K562 (cell line): ENCODE results near the gene LRP1-AS. TPM values are rescaled to one million over a fixed set of nuclear protein-coding genes. Genes with fewer than 3 reads are reported as not detected.

Experiments used
- ETV1 ChIP-seq: fragments of 450-650 bp; conservative IDR thresholded peaks from 2 replicates; pipeline ENCODE4 v1.6.1; 2016; ENCODE audit warnings: missing genetic modification characterization, control low read depth, low read depth, missing compliant biosample characterization
- NCOA4 ChIP-seq: fragments of 450-650 bp; IDR thresholded peaks from 2 replicates; pipeline ENCODE4 v1.6.1; 2018; ENCODE audit warnings: mild to moderate bottlenecking; ENCODE audit not compliant: partially characterized antibody
- POLR2B ChIP-seq: fragments of 450-650 bp; IDR thresholded peaks from 2 replicates; pipeline ENCODE4 v1.6.1; 2018; ENCODE audit warnings: low read depth; ENCODE audit not compliant: partially characterized antibody
- RAD21 ChIP-seq, 2 experiments: fragments of 250-450 bp in 1 of 2; fragments of 450-650 bp in 1 of 2; sonication (Bioruptor Pico) in 1 of 2; formaldehyde crosslinking in 1 of 2; IDR thresholded peaks in 1 of 2; conservative IDR thresholded peaks in 1 of 2; 2 replicates each; pipeline versions ENCODE4 v1.4.0 to v1.8.0; 2020 to 2022; ENCODE audit warnings: mild to moderate bottlenecking in 2 of 2, moderate library complexity in 1 of 2
- ZNF217 ChIP-seq: sonication (generic); formaldehyde crosslinking; IDR thresholded peaks from 2 replicates; pipeline ENCODE4 v1.8.0; 2022; ENCODE audit warnings: mild to moderate bottlenecking, missing genetic modification reagents
- polyA plus RNA-seq, 8 experiments: library from polyadenylated mRNA; depleted of rRNA in 4 of 8; stranded (reverse) in 5 of 8; unstranded in 3 of 8; fragments of >200 nt; fragmentation: Nextera tagmentation in 2 of 8; fragmentation: Illumina TruSeq in 1 of 8; extraction: Ambion mirVana in 2 of 8; extraction: Trizol in 1 of 8; gene quantifications; 2 replicates each; pipeline versions ENCODE4 v1.2.1 to v1.2.3, GENCODE V29; 2011 to 2014; ENCODE audit warnings: inconsistent platforms in 1 of 8, missing spikeins in 1 of 8
- total RNA-seq, 7 experiments: library from RNA; depleted of rRNA in 6 of 7; stranded (reverse); fragments of >200 nt in 6 of 7; fragmentation: Illumina TruSeq in 2 of 7; extraction: Trizol in 2 of 7; gene quantifications; 2 replicates each; pipeline versions ENCODE4 v1.2.1 to v1.2.3, GENCODE V29; 2011 to 2021; ENCODE audit warnings: low replicate concordance in 1 of 7
- TF ChIP-seq, protein P1 (sequence below): fragments of 200-800 bp; sonication (Bioruptor generic); IDR thresholded peaks from 2 replicates; pipeline ENCODE4 v1.6.1; 2017; ENCODE audit warnings: missing genetic modification characterization, missing compliant biosample characterization
- TF ChIP-seq, protein P2 (sequence below): sonication (generic); formaldehyde crosslinking; IDR thresholded peaks from 2 replicates; pipeline ENCODE4 v1.5.0; 2020; ENCODE audit warnings: missing genetic modification reagents
- TF ChIP-seq, protein P3 (sequence below): sonication (generic); formaldehyde crosslinking; IDR thresholded peaks from 2 replicates; pipeline ENCODE4 v1.9.0; 2022; ENCODE audit warnings: mild to moderate bottlenecking, missing genetic modification reagents
- TF ChIP-seq, protein P4 (sequence below): fragments of 250-450 bp; sonication (Bioruptor Pico); IDR thresholded peaks from 2 replicates; pipeline ENCODE4 v1.4.0; 2020

Gene LRP1-AS
- total and polyA plus RNA-seq, 9 of the 15 experiments (the other 6 are each of a cell fraction or from before 2014, with no cell fraction given): not detected

DNA sequence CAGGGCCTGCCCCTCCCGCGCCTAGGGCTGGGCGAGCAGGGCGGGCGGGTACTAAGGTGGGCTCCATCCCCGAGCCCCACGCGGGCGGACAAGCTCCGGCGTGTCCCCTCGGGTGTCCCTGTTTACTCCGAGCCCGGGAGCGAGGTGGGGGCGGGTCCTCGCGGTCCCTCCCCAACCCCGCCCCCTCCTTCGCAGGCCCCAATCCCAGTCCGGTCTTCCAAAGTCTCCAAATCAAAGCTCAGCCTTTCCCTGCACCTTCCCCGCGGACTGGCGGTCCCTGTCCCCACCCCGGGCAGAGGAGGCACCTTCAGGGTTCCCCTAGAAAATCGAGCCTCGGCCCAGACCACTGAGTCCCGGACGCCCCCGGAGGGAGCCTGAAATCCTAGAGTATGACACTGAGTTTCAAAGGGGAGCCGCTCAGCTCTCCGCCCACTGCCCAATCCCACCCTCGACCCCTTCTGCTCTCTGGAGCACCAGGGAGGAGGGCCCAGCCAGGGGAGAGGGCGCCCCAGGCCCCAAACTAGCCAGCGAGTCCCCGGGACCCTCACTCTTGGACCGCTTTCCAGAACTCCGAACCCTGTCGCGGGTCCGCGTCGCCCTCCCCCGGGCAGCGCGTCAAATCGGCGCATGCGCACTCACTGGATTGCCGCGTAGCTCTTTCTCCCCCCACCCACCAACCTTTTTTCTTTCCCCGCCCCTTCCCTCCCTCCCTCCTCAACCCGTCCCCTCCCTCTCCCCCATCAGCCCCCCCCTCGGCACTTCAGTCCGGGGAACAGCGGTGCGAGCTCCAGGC, 19.5 kb downstream of the LRP1-AS start, which contains the start of gene LRP1 (continued):
- TF ChIP-seq, protein P1, sequence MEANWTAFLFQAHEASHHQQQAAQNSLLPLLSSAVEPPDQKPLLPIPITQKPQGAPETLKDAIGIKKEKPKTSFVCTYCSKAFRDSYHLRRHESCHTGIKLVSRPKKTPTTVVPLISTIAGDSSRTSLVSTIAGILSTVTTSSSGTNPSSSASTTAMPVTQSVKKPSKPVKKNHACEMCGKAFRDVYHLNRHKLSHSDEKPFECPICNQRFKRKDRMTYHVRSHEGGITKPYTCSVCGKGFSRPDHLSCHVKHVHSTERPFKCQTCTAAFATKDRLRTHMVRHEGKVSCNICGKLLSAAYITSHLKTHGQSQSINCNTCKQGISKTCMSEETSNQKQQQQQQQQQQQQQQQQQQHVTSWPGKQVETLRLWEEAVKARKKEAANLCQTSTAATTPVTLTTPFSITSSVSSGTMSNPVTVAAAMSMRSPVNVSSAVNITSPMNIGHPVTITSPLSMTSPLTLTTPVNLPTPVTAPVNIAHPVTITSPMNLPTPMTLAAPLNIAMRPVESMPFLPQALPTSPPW (CRISPR knock-in tag): peak; percentile 90
- TF ChIP-seq RAD21 (CRISPR knock-in tag; conservative IDR thresholded peaks at IDR 0.05 in 1 of 2, IDR thresholded peaks at IDR 0.05 in 1 of 2) (no peak), ZNF217 (no peak), ETV1 (no peak), POLR2B (peak; percentile 40), NCOA4 (no peak)
- TF ChIP-seq, protein P2, sequence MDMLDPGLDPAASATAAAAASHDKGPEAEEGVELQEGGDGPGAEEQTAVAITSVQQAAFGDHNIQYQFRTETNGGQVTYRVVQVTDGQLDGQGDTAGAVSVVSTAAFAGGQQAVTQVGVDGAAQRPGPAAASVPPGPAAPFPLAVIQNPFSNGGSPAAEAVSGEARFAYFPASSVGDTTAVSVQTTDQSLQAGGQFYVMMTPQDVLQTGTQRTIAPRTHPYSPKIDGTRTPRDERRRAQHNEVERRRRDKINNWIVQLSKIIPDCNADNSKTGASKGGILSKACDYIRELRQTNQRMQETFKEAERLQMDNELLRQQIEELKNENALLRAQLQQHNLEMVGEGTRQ (CRISPR knock-in tag): no peak
- TF ChIP-seq, protein P3, sequence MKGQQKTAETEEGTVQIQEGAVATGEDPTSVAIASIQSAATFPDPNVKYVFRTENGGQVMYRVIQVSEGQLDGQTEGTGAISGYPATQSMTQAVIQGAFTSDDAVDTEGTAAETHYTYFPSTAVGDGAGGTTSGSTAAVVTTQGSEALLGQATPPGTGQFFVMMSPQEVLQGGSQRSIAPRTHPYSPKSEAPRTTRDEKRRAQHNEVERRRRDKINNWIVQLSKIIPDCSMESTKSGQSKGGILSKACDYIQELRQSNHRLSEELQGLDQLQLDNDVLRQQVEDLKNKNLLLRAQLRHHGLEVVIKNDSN: no peak
- TF ChIP-seq, protein P4, sequence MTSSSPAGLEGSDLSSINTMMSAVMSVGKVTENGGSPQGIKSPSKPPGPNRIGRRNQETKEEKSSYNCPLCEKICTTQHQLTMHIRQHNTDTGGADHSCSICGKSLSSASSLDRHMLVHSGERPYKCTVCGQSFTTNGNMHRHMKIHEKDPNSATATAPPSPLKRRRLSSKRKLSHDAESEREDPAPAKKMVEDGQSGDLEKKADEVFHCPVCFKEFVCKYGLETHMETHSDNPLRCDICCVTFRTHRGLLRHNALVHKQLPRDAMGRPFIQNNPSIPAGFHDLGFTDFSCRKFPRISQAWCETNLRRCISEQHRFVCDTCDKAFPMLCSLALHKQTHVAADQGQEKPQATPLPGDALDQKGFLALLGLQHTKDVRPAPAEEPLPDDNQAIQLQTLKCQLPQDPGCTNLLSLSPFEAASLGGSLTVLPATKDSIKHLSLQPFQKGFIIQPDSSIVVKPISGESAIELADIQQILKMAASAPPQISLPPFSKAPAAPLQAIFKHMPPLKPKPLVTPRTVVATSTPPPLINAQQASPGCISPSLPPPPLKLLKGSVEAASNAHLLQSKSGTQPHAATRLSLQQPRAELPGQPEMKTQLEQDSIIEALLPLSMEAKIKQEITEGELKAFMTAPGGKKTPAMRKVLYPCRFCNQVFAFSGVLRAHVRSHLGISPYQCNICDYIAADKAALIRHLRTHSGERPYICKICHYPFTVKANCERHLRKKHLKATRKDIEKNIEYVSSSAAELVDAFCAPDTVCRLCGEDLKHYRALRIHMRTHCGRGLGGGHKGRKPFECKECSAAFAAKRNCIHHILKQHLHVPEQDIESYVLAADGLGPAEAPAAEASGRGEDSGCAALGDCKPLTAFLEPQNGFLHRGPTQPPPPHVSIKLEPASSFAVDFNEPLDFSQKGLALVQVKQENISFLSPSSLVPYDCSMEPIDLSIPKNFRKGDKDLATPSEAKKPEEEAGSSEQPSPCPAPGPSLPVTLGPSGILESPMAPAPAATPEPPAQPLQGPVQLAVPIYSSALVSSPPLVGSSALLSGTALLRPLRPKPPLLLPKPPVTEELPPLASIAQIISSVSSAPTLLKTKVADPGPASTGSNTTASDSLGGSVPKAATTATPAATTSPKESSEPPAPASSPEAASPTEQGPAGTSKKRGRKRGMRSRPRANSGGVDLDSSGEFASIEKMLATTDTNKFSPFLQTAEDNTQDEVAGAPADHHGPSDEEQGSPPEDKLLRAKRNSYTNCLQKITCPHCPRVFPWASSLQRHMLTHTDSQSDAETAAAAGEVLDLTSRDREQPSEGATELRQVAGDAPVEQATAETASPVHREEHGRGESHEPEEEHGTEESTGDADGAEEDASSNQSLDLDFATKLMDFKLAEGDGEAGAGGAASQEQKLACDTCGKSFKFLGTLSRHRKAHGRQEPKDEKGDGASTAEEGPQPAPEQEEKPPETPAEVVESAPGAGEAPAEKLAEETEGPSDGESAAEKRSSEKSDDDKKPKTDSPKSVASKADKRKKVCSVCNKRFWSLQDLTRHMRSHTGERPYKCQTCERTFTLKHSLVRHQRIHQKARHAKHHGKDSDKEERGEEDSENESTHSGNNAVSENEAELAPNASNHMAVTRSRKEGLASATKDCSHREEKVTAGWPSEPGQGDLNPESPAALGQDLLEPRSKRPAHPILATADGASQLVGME (CRISPR knock-in tag): no peak
